Smooth muscle cell (in vitro differentiated cells): ENCODE results near the gene OR5A1. TPM values are rescaled to one million over a fixed set of nuclear protein-coding genes. Genes with fewer than 3 reads are reported as not detected.

ENCODE experiments used
- DNase-seq: peaks from one replicate; lab custom pipeline; 2025; ENCODE audit not compliant: unreplicated experiment; lab: John Stamatoyannopoulos, UW
- H2AFZ ChIP-seq: fragments of 200-600 bp; sonication (generic); 2 replicates; pipeline ENCODE4 v1.6.0; 2016; ENCODE audit warnings: antibody characterized with exemption, low read depth, mild to moderate bottlenecking
- H3F3A ChIP-seq: fragments of 200-600 bp; sonication (generic); 2 replicates; pipeline ENCODE4 v1.6.0; 2017; ENCODE audit warnings: antibody characterized with exemption, low read depth
- H3K27ac ChIP-seq: fragments of 200-600 bp; sonication (generic); 2 replicates; pipeline ENCODE4 v1.5.1; 2016; ENCODE audit warnings: low read depth, mild to moderate bottlenecking
- H3K27me3 ChIP-seq: fragments of 200-600 bp; sonication (generic); 2 replicates; pipeline ENCODE4 v1.6.1; 2016; ENCODE audit warnings: low read depth, mild to moderate bottlenecking
- H3K36me3 ChIP-seq: fragments of 200-600 bp; sonication (generic); 2 replicates; pipeline ENCODE4 v1.5.1; 2016; ENCODE audit warnings: low read depth
- H3K4me1 ChIP-seq: fragments of 200-600 bp; sonication (generic); 2 replicates; pipeline ENCODE4 v1.5.1; 2016; ENCODE audit warnings: low read depth
- H3K4me2 ChIP-seq: fragments of 200-600 bp; sonication (generic); 2 replicates; pipeline ENCODE4 v1.6.0; 2016; ENCODE audit warnings: mild to moderate bottlenecking
- H3K4me3 ChIP-seq: fragments of 200-600 bp; sonication (generic); 2 replicates; pipeline ENCODE4 v1.5.1; 2016; ENCODE audit warnings: mild to moderate bottlenecking
- H3K79me2 ChIP-seq: fragments of 200-600 bp; sonication (generic); 2 replicates; pipeline ENCODE4 v1.6.0; 2016; ENCODE audit warnings: low read depth, mild to moderate bottlenecking
- H3K9ac ChIP-seq: fragments of 200-600 bp; sonication (generic); 2 replicates; pipeline ENCODE4 v1.6.0; 2016; ENCODE audit warnings: low read depth
- H3K9me3 ChIP-seq: fragments of 200-600 bp; sonication (generic); replicated peaks from 2 replicates; pipeline ENCODE4 v1.5.1; 2016; ENCODE audit warnings: low read depth
- H4K20me1 ChIP-seq: fragments of 200-600 bp; sonication (generic); 2 replicates; pipeline ENCODE4 v1.6.0; 2016; ENCODE audit warnings: low read depth
- WGBS: methylation state at CpG from one replicate; pipeline ENCODE4 v1.1.7; 2016; ENCODE audit warnings: low lambda C conversion rate; 5-methylcytosine and 5-hydroxymethylcytosine counted together
- polyA plus RNA-seq: library from polyadenylated mRNA; unstranded; fragments of >200 nt; fragmentation: Nextera tagmentation; extraction: Ambion mirVana; gene quantifications from 2 replicates; pipeline ENCODE4 v1.2.1, GENCODE V29; 2016
- total RNA-seq: library from RNA; depleted of rRNA; stranded (reverse); fragments of >200 nt; gene quantifications from 2 replicates; pipeline ENCODE4 v1.2.3, GENCODE V29; 2014
- TF ChIP-seq, protein P1 (sequence below): fragments of 200-600 bp; sonication (generic); IDR thresholded peaks from 2 replicates; pipeline ENCODE4 v1.5.1; 2017; ENCODE audit warnings: borderline replicate concordance, mild to moderate bottlenecking, antibody characterized with exemption; ENCODE audit not compliant: insufficient read depth, poor library complexity, severe bottlenecking

The OR5A1 gene
- total and polyA plus RNA-seq, 2 experiments from 2014 or later = not detected

DNA sequence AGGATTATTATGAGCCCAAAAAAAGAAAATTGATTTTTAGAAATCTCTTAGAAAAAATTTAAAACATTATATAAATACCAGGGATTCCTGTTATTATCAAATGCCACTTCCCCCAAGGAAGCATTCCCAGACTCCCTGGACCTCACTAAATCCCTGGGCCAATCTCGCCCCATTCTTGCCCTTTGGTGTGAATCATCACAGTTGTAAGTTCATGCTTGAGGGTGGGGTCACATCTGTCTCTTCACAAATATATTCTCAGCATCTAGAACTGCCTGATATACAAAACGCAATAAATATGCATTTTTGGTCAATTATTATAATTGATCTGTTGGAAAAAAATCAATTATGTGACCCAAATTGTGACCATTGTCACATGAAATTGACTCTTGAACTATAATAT is 12.2 kb downstream of the OR5A1 start:
- Histone ChIP-seq H3F3A (no peaks in the 10 kb centered on the region), H3K4me1 (no peaks in the 10 kb centered on the region), H3K27ac (no peak overlapping the region), H3K27me3 (no peaks in the 10 kb centered on the region), H2AFZ (no peak overlapping the region), H3K4me3 (no peak overlapping the region), H3K79me2 (no peaks in the 10 kb centered on the region), H3K9me3 (no peaks in the 10 kb centered on the region), H4K20me1 (no peaks in the 10 kb centered on the region), H3K36me3 (no peaks in the 10 kb centered on the region), H3K9ac (no peak overlapping the region), H3K4me2 (no peak overlapping the region)
- no peak for DNase-seq
- TF ChIP-seq, protein P1, sequence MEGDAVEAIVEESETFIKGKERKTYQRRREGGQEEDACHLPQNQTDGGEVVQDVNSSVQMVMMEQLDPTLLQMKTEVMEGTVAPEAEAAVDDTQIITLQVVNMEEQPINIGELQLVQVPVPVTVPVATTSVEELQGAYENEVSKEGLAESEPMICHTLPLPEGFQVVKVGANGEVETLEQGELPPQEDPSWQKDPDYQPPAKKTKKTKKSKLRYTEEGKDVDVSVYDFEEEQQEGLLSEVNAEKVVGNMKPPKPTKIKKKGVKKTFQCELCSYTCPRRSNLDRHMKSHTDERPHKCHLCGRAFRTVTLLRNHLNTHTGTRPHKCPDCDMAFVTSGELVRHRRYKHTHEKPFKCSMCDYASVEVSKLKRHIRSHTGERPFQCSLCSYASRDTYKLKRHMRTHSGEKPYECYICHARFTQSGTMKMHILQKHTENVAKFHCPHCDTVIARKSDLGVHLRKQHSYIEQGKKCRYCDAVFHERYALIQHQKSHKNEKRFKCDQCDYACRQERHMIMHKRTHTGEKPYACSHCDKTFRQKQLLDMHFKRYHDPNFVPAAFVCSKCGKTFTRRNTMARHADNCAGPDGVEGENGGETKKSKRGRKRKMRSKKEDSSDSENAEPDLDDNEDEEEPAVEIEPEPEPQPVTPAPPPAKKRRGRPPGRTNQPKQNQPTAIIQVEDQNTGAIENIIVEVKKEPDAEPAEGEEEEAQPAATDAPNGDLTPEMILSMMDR = no peak
- WGBS = 71% methylated on average over 2 of the region's 2 CpGs

DNA sequence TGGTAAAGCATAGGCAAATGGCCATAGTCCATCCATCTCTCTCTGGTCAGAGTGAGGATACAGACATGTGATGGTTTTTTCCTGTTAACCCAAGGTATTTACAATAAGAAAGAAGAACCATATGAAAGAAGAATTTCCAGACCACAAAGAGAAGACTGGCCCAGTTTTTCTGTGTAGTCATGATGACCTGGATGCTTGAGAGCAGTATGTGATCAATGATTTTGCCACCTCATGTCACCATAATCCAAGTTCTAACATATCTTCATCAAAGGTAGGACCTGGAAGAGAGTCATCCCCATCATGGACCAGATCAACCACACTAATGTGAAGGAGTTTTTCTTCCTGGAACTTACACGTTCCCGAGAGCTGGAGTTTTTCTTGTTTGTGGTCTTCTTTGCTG is 20.4 kb downstream of the OR5A1 start, which contains the start of gene OR4D6:
OR4D6 (plus strand) TSS at position 301 of the 400 bp plus-strand sequence; CDS start at position 301, 0 bp downstream.
- Histone ChIP-seq H2AFZ (no peak within 1 kb of the TSS), H3K27ac (no peak within 1 kb of the TSS), H3K9me3 (no peaks in the 10 kb centered on the region), H3K36me3 (no peaks in the 10 kb centered on the region), H3K79me2 (no peaks in the 10 kb centered on the region), H3K27me3 (no peaks in the 10 kb centered on the region), H4K20me1 (no peaks in the 10 kb centered on the region), H3F3A (no peaks in the 10 kb centered on the region), H3K9ac (no peak within 1 kb of the TSS), H3K4me2 (no peak within 1 kb of the TSS), H3K4me3 (no peak within 1 kb of the TSS), H3K4me1 (no peaks in the 10 kb centered on the region)
- TF ChIP-seq, protein P1 = no peak
- WGBS = 91% methylated on average over 2 of the region's 2 CpGs
- no peak for DNase-seq

DNA sequence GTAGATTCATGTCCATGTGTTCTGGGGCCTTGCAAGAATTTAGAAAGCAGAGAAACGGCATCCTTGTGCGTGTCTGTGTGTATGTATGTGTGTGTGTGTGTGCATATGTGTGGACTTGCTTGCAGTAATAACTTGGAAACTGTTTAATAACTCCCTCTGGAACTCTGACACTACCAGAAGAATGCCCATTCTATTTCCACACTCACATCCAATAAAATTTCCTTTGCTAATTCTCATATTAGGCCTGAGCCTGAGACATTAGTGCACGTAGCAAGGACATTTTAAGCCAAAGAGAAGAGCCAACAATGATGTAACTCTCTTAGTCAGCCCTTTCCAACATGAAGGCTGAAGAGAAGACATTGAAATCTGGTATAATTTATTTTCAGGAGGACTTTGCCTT is 23.6 kb downstream of the OR5A1 start:
- 72% methylated on average over 3 of the region's 3 CpGs for WGBS
- TF ChIP-seq, protein P1 = no peak
- H3K4me1 ChIP-seq = no peaks in the 10 kb centered on the region
- H3K4me2 ChIP-seq = no peak overlapping the region
- H3K79me2 ChIP-seq = no peaks in the 10 kb centered on the region
- H4K20me1 ChIP-seq = no peaks in the 10 kb centered on the region
- no peak overlapping the region for H3K9ac ChIP-seq
- H3K27ac ChIP-seq = no peak overlapping the region
- H3F3A ChIP-seq = no peaks in the 10 kb centered on the region
- H3K9me3 ChIP-seq = no peaks in the 10 kb centered on the region
- no peak overlapping the region for H3K4me3 ChIP-seq
- H2AFZ ChIP-seq = no peak overlapping the region
- H3K36me3 ChIP-seq = no peaks in the 10 kb centered on the region
- DNase-seq = no peak
- no peaks in the 10 kb centered on the region for H3K27me3 ChIP-seq

DNA sequence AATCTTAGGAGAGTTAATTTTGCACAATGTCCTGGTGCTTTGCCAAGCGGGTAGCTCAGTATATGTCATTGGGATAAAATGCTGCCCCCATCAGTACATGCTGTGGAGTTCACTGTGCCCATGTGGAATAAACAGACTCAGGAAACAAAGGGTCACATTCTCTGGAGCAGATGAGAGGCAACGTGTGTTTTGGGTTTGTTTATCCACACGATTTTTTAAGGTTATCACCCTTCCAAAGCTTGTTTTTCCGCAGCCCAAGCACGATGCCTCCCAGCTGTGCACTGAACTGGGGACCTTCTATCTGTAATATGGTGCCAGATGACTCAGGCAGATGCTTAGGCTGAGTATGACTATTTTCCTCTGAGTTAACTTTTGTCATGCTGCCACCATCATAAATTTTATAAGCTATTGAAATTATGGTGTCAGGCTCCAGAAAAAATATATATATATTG is 26.9 kb downstream of the OR5A1 start:
- no peak for DNase-seq
- no peak overlapping the region for H3K27ac ChIP-seq
- H3F3A ChIP-seq = no peaks in the 10 kb centered on the region
- no peaks in the 10 kb centered on the region for H3K36me3 ChIP-seq
- H3K9ac ChIP-seq = no peak overlapping the region
- no peak overlapping the region for H3K4me3 ChIP-seq
- no peaks in the 10 kb centered on the region for H3K79me2 ChIP-seq
- no peak overlapping the region for H2AFZ ChIP-seq
- no peaks in the 10 kb centered on the region for H3K9me3 ChIP-seq
- no peaks in the 10 kb centered on the region for H3K4me1 ChIP-seq
- H3K27me3 ChIP-seq = no peaks in the 10 kb centered on the region
- TF ChIP-seq, protein P1 = no peak
- H3K4me2 ChIP-seq = no peak overlapping the region
- 61% methylated on average over 5 of the region's 5 CpGs for WGBS
- H4K20me1 ChIP-seq = no peaks in the 10 kb centered on the region
